T follicular helper cell (primary cell): Measurements from ENCODE around the gene FAM216B.
"Not testable (repeated sequence)": the region's sequence is repeated elsewhere in the genome, so short reads cannot be mapped to it uniquely, and the experiment has no call there.

ENCODE experiments used
- DNase-seq: peaks from one replicate; pipeline ENCODE4 v3.0.0-alpha.2; 2020; ENCODE audit warnings: low read depth
- total RNA-seq, 2 experiments: gene quantifications; one replicate each; lab custom pipeline; 2026; lab: John Stamatoyannopoulos, UW

The FAM216B gene
- 0 reads per million in 2 experiments for total RNA-seq

- DNase-seq: no peak
These were observed at the start of gene FAM216B for GRCh38 chr13:42781352-42781751. Gene FAM216B, plus strand, starts transcription at chr13:42781584. Its CDS starts 2,484 bp downstream, at chr13:42784068.

- no peak for DNase-seq
These were observed 49.3 kb upstream of the FAM216B start for GRCh38 chr13:42732073-42732472.

DNA sequence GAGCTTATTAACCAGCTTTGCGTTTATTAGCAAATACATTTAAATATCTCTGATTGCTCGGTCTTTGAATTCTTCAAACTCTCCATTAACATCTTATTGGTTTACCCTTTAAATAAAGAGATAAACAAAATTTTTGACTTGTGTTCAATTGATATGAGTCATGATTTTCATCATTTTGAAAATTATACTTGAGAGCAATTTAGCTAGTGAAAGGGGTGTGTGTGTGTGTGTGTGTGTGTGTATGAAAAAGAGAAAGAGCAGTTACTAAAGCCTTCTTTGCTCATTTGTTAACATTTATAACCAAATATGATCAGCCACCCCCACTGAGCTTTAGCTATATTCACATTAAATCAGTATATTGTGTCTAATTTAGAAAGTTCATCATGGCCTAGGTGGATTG is 48.3 kb upstream of the FAM216B start:
- no peak for DNase-seq

- no peak for DNase-seq
These were observed 46.4 kb upstream of the FAM216B start for GRCh38 chr13:42735010-42735409.

- DNase-seq: no peak
These were observed 40.6 kb upstream of the FAM216B start for GRCh38 chr13:42740753-42741152.

GRCh38 chr13:42741914-42742313 is 39.5 kb upstream of the FAM216B start:
- no peak for DNase-seq

GRCh38 chr13:42745655-42746054 is 35.7 kb upstream of the FAM216B start:
- DNase-seq: no peak

- no peak for DNase-seq
These were observed 34.5 kb upstream of the FAM216B start for GRCh38 chr13:42746866-42747265.

GRCh38 chr13:42747399-42747873 is 33.9 kb upstream of the FAM216B start:
- no peak for DNase-seq

DNA sequence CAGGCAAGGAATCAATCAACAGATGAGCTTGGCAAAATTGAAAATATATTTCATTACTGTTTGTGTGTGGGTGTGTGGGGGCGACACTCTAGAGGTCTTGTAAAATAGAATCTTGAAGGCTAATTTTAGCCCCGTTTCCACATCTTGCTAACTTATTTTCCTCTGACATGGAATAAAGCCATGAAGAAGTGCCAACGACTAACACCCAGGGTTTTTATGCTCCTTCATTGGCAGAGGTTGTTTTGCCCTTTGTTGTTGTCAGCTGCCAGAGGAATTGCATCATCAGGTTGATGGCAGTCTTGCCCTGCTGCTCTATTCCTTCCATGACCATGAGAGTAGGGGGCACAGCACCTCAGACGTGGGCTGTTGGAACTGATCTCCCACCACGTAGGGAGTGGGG is 30.6 kb upstream of the FAM216B start:
- DNase-seq: no peak

DNA sequence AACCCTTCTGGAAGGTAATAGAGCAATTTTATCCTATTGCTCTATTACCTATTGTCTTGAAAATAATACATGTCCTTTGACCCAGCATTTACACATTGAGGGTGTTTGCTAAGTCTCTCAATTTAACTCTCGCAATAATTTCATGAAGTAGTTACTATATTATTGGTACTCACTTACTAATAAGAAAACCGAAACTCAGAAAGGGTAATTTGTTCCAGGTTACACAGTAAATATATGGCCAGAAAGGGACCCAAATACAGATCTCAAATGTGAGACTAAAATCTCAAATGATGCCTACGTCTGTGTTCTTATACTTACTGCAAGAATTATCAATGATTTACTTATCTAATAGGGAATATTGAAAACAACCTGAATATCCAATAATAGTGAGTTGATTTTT is 29.7 kb upstream of the FAM216B start:
- no peak for DNase-seq

DNA sequence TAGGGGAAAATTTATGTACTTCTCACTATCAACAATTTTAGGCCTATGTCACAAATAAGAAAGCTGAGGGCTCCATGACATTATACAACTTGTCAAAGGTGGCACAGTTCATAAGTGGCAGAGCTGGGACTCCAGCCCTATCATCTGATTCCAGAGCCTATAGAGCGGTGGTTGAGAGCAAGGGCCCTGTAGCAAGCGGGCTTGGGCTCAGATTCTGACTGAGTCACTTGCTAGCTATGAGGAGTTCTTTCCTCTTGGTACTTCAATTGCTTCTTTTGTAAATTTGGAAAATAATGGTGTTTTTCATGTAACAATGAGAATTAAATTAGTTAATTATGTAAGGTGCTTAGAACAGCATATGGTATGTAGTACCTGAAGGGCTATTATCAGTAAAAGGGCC is 28.7 kb upstream of the FAM216B start:
- no peak for DNase-seq

DNA sequence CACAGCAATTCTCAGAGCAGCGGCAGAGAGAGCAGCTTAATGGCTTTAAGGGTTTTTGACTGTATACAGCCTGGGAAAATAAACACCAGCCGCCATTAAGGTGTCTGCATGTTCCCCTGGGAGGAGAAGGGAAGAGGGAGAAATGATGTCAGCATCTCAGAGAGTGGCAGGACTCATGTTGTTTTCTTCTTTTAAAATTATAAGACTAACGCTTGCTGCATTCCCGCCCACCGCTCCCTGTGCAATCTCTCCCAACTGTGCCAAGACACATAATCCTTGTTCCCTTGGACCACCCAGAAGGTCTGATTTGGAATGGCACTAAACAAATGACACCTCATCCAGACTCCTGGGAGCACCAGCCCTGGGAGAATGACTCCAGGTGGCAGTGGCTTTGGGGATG is 27.7 kb upstream of the FAM216B start:
- no peak for DNase-seq

DNA sequence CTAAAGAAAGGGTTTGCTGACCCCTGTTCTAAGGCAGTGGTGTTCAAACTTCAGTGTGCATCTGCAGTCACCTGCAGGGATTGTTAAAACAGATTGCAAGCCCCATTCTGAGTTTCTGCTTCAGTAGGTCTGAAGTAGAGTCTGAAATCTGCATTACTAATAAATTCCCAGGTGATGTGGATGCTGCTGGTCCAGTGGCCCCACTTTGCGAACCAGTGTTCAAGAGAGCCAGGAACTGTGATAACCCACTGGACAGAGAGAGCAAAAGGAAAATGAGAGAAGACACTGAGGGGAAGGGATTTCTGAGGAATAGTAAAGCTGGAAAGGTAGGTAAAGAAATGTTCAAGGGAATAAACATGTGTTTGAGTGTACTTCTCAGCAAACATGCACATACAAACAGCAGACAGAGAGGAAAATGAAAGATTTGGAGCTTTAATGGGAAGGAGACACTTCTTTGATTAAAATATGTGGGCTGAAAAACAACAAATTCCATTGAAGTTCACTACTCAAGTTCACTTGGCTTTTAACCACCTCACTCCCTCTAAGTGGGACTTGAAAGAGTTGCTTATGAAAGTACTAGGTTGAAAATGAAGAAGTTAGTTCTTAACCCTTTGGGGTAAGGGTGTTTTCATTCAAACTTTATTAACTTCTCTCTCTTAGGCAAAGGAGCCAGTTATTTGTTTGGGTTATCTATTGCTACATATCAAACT is 26.4 kb upstream of the FAM216B start:
- DNase-seq: no peak

DNA sequence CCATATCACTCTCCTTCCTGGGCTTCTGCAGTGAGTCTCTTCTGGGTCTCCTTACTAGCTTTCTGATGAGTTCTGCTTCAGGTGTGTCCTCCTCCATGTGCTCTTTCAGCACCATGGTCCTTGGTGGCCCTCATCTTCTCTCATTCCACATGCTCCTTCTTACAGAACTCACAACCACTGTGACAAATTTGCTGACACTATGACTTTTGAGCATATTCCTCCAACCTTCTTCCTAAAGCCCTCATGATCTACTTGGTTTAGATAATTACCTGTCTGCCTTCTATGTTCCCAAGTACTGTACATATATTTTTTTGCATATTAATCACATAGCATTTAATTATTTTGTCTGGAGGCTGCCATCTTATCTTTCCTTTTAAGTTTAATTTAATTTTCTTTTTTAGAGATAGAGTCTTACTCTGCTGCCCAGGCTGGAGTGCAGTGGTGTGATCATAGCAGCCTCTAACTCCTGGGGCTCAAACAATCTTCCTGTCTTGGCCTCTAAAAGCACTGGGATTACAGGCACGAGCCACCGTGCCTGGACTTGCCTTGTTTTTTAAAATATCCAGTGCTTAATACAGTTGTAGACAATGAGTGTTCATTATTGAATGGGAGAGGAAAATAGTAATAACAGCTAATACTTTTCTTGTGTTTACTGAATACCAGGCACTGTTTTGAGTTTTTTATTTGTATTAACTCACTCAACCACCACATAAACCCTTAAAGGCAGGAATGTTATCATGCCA is 23.5 kb upstream of the FAM216B start:
- no peak for DNase-seq

DNA sequence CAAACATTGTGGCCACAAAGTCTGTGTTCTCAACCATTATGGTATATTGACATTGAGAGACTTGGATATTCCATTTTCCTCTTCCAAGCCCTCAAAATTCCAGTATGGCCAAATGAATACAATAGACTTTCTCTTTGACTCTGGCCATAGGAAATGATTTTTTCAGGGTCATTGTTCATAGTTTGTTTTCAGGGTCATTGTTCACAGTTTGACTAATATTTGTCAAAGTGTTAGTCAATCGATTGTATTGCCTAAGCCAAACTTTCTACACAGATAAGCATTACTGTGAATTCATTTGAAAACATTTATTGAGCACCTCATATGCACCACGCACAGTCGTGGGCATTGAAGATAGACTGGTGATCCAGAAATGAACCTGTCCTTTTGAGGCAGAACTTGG is 22.9 kb upstream of the FAM216B start:
- no peak for DNase-seq

- DNase-seq: no peak
These were observed 20.4 kb upstream of the FAM216B start for GRCh38 chr13:42760951-42761350.

DNA sequence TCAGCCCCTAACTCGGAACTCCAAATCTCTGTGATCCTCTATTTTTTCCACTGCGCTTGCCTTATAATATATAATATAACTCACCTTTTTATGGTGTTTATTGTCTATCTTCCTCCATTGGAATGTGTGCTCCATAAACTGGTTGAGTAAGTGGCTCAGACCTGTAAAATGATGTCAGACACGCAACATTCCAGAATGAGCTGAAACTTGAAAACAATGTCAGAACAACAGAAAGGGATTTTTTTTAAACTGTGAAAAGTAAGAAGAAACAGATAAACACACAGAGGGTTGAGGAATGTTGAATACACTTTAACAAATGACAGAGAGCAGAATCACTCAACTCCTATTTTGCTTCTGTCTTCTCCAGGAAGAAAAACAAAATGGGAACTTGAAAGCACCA is 19.1 kb upstream of the FAM216B start:
- DNase-seq: no peak

DNA sequence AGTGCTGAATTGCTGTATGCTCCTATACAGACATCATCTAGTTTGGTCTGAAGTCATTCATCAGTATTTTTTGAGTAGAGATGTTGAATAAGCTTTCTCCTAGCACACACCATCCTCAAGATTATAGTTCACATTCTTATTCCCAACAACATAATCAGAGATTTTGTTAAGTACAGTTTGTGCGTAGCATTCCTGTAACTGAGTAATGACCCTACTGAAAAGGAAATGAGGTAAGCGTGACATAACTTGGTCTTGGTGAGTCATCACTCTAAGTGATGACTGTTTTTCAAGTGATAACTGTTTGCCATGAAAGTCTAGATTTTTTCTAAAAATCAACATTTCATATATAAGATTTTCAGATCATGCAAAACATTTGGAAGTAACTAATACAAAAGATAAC is 18.5 kb upstream of the FAM216B start:
- DNase-seq: no peak

DNA sequence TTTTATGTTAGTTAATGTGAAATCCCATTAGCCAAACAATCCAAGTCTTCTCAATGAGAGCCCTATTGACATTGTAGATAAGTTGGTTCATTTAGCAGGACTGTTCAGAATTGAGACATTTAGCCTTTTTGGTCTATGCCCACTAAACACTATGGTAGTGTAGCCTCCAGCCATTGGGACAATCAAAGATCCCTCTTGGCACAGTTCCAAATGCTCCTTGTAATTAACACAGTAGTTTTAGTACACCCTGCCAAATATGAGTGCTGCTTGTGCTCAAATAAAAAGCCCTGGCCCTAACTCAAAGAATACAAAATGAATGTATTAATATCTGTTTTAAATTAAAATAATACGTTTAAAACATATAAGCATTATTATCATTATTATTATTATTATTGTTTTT is 15.4 kb upstream of the FAM216B start:
- DNase-seq: no peak

GRCh38 chr13:42769650-42770049 is 11.7 kb upstream of the FAM216B start:
- DNase-seq: no peak

- DNase-seq: not testable (repeated sequence)
These were observed 4.8 kb upstream of the FAM216B start for GRCh38 chr13:42776558-42776957.

GRCh38 chr13:42777467-42777866 is 3.9 kb upstream of the FAM216B start:
- DNase-seq: no peak
